Muscle layer of duodenum (tissue), 2 donors: Measurements from ENCODE around the gene MOB3B.

Experiments
- H3K27ac ChIP-seq: one replicate; pipeline ENCODE4 v1.7.0; 2013; ENCODE audit warnings: mild to moderate bottlenecking, low read length
- H3K27me3 ChIP-seq: one replicate; pipeline ENCODE4 v1.7.0; 2013; ENCODE audit warnings: low read depth, mild to moderate bottlenecking, control low read depth, low read length
- H3K36me3 ChIP-seq, 2 donors: one replicate each; pipeline ENCODE4 v1.7.0; 2013; ENCODE audit warnings: low read length in 2 of 2, control low read depth in 1 of 2, mild to moderate bottlenecking in 1 of 2; ENCODE audit not compliant: insufficient read depth in 2 of 2, control insufficient read depth in 1 of 2
- H3K4me1 ChIP-seq, 2 donors: one replicate each; pipeline ENCODE4 v1.7.0; 2013; ENCODE audit warnings: low read length in 2 of 2, mild to moderate bottlenecking in 2 of 2, control low read depth in 1 of 2, moderate library complexity in 1 of 2; ENCODE audit not compliant: insufficient read depth in 2 of 2, control insufficient read depth in 1 of 2
- H3K4me3 ChIP-seq, 2 donors: one replicate each; pipeline ENCODE4 v1.7.0; 2013; ENCODE audit warnings: low read length in 2 of 2, low read depth in 1 of 2, mild to moderate bottlenecking in 1 of 2
- H3K9me3 ChIP-seq, 2 donors: one replicate each; pipeline ENCODE4 v1.7.0; 2013; ENCODE audit warnings: low read length in 2 of 2, control low read depth in 1 of 2, mild to moderate bottlenecking in 1 of 2; ENCODE audit not compliant: control insufficient read depth in 1 of 2
- donor health status: healthy.

MOB3B gene

DNA sequence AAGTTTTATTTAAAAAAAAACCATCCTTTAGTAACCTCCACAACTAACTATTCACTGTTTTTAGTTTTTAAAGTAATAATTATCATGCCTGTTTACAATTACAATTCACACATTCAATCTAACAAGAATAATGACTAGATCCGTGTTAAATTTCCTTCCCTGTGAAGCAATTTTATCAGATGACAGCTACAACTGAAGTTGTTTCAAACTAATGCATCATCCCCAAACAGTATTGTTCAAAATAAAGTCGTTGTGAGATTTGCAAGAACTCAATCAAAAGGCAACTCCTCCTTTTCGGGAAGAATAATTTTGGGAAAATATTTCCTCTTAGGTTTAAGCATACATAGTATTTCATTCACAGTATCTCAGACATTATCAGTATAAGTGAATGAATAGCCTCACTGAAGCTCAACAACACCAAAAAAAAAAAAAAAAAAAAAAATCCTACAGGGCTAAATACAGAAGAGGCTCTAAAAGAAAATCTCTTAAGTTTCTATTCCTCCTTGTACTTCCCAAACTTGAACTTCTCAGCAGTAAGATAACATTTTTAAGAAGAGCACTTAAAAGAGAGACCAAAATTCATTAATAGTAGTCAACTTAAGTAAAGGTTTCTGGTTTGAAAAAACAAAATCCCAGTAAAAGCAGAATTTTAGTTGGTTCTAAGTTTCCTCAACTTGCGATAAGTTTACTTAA, 34.3 kb upstream of the MOB3B start:
- Histone ChIP-seq H3K4me1 (peaks cover 0 to 7% of the 10 kb centered on the region in 2 donors), H3K27me3 (no peaks in the 10 kb centered on the region), H3K4me3 (no peak overlapping the region), H3K36me3 (peaks cover 8 to 11% of the 10 kb centered on the region in 2 donors), H3K27ac (no peak overlapping the region), H3K9me3 (no peaks in the 10 kb centered on the region)

DNA sequence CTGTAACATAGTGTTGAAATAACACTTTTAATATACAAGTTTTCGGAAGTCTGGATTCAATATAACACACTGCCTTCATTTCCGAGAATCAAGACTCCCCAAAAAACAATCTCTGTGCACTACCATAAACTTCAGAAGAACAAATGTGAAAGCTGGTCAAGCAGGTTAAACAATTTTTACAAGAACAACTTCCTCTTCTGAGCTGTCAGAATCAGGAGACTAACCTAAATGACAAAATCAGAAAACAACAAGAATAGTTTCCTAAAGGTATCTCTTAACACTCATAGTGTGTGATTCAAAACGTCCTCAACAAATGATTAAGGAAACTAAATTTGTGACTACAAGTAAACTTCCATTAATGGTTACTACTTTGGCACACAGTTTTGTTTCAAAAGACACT, 32.1 kb upstream of the MOB3B start:
- no peak overlapping the region for H3K4me3 ChIP-seq
- no peak overlapping the region for H3K27ac ChIP-seq
- H3K27me3 ChIP-seq: no peaks in the 10 kb centered on the region
- peaks cover 0 to 7% of the 10 kb centered on the region in 2 donors for H3K4me1 ChIP-seq
- peaks cover 17 to 18% of the 10 kb centered on the region in 2 donors for H3K36me3 ChIP-seq
- no peaks in the 10 kb centered on the region for H3K9me3 ChIP-seq

DNA sequence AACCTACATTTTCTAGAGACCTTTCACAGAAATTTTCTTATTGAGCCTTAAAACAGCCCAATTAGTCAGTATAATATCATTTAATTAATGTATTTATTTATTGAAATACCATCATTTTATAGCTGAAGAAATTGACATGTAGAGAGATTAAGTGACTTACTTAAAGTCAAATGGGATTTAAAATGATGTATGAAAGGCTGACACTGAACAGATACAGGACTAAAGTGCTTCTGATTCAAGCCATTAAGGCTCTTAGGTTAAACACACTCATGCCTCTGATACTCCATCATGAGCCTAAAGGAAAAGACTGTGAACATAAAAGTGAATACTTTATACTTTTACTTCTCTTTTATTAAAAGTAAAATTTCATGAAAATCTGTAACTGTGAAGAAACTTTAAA, 30.8 kb upstream of the MOB3B start:
- Histone ChIP-seq H3K4me1 (peaks cover 0 to 6% of the 10 kb centered on the region in 2 donors), H3K27ac (no peak overlapping the region), H3K9me3 (no peaks in the 10 kb centered on the region), H3K27me3 (no peaks in the 10 kb centered on the region), H3K36me3 (peaks cover 23 to 24% of the 10 kb centered on the region in 2 donors), H3K4me3 (no peak overlapping the region)

DNA sequence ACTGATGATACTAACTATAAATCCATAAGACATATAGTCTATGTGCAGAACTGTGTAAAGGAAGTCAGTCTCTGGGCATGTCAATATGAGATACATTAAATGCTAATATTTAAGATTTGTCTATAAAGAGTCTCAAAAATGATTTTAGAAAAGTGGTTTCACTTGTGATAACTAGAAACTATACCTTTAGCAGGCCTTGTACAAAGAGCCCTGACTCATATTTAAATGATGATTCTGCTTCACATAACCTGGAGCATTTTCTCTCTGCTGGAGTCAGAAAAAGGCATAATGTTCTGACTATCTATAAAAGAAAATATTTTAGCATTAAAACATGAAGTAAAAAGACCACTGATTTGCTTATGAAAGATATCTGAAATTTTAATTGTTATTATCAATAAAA, 28.7 kb upstream of the MOB3B start:
- Histone ChIP-seq H3K27ac (no peak overlapping the region), H3K4me1 (no peaks in the 10 kb centered on the region), H3K9me3 (no peaks in the 10 kb centered on the region), H3K27me3 (no peaks in the 10 kb centered on the region), H3K4me3 (no peak overlapping the region), H3K36me3 (peaks cover 25 to 37% of the 10 kb centered on the region in 2 donors)

DNA sequence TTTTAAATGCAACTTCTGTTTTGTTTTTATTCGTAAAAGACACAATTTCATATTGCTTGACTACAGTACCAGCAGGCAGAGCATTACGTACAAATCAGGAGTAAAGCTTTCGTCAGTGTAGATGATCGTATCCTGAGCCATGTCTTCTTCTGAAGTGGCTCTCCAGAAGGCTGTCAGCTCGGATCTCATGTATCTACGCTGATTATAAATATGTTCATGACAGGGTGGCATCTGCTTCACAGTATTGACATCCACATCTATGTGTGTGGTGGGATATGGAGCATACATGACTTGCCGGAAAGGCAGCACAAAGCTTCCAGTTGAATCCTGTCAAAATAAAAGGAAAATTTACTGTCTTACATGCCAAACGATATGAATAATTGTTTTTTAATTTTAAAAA, 26.9 kb upstream of the MOB3B start:
- Histone ChIP-seq H3K4me3 (no peak overlapping the region), H3K9me3 (no peaks in the 10 kb centered on the region), H3K27me3 (no peaks in the 10 kb centered on the region), H3K36me3 (peaks cover 25 to 38% of the 10 kb centered on the region in 2 donors), H3K4me1 (no peaks in the 10 kb centered on the region), H3K27ac (no peak overlapping the region)

DNA sequence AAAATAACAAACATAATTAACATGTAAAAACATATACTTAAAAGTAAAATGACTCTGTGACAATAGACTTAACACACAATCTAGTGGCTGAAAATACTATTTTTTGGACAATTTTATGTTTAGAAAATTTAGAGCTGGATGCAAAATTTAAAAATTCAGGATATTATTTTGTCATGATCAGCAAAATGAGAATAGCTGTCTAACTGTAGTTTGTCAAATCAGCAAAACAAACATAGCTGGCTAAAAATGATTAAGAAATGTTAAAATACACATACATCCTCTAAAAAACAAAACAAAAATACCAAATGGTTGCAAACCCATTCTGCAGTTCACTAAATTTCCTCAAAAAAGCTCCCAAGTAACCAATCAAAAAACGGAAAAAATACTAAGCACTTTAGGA, 25.1 kb upstream of the MOB3B start:
- Histone ChIP-seq H3K4me3 (no peak overlapping the region), H3K9me3 (no peaks in the 10 kb centered on the region), H3K36me3 (peaks cover 18 to 38% of the 10 kb centered on the region in 2 donors), H3K27ac (no peak overlapping the region), H3K4me1 (no peaks in the 10 kb centered on the region), H3K27me3 (no peaks in the 10 kb centered on the region)

DNA sequence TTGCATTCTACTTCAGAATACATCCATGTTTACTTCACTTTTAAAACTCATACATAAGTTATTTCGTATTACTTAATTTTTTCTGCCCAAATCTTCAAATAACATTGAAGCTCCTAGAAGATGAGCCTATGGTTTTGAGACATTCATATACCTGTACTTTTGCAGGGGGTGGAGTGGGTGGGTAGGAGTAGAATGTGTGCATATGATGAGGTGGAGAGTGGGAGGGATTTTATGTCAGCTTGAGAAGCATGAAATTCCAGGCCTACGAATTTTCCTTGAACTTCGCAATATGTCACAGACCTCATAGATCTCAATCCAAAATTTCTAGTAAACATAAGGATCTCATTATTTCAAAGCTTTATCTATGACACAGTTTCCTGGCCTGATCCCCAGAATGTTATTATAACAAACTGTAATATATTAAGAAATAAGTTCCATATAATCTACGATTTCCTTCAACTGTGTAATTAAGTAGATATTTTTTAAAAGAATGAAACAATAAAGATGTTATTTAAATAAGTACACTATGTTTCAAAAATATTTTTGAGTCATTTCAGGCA, 19.7 kb upstream of the MOB3B start:
- no peaks in the 10 kb centered on the region for H3K4me1 ChIP-seq
- H3K36me3 ChIP-seq: peaks cover 7 to 11% of the 10 kb centered on the region in 2 donors
- no peaks in the 10 kb centered on the region for H3K27me3 ChIP-seq
- H3K9me3 ChIP-seq: no peaks in the 10 kb centered on the region
- no peak overlapping the region for H3K27ac ChIP-seq
- no peak overlapping the region for H3K4me3 ChIP-seq

DNA sequence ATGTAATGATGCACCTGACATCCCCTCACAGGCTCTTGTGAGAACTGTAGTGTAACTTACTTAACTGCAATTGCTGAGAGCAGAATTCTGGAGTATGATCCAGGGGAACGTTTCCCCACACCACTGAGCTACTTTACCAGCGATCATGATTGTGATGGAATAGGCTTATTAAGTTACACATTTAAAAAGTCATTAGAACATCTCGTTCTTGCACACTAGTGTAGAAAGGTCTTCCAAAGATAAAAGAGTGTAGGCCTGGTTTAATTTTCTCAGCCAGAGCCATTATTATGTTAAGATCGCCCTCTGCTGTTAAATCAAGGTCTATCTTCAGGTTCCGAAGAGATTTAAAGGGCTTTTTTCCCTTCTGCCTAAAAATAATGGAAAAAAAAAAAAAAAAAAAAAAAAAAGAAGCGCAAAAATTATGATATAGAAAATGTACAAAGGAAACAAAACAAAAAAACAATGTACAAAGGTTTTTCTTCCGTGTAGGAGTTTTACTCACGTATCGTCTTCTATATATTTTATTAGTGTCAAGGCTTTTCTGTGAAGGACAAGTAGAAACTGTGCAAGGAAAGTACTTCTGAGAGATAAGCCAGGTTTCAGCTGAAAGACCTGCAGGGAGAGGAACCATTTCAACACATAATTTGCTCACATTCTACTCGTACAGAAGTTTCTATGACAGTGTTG, 18.6 kb upstream of the MOB3B start:
- Histone ChIP-seq H3K27ac (no peak overlapping the region), H3K9me3 (no peaks in the 10 kb centered on the region), H3K4me3 (no peak overlapping the region), H3K4me1 (no peaks in the 10 kb centered on the region), H3K36me3 (peaks cover under 1 to 7% of the 10 kb centered on the region in 2 donors), H3K27me3 (no peaks in the 10 kb centered on the region)

DNA sequence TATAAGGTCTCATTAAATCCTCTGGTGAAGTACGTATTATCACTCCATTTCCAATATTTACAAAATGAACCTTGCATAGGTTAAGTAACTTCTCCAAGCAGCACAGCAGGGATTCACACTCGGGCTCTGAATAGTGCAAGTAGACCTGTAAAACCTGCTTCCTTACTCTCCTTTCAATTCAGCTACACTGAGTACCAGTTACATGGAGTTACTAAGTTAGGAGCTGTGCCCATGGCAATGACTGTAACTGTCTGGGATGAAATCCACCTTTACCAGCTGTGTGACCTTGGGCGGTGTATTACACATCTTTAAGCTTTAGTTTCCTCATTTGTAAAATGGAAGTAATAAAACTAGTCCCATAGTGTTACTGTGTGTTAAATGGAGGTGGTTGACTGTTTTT, 15.9 kb upstream of the MOB3B start:
- peaks cover 0 to 6% of the 10 kb centered on the region in 2 donors for H3K4me1 ChIP-seq
- no peak overlapping the region for H3K4me3 ChIP-seq
- no peak overlapping the region for H3K27ac ChIP-seq
- peaks cover 0 to 10% of the 10 kb centered on the region in 2 donors for H3K36me3 ChIP-seq
- H3K9me3 ChIP-seq: no peaks in the 10 kb centered on the region
- H3K27me3 ChIP-seq: no peaks in the 10 kb centered on the region

DNA sequence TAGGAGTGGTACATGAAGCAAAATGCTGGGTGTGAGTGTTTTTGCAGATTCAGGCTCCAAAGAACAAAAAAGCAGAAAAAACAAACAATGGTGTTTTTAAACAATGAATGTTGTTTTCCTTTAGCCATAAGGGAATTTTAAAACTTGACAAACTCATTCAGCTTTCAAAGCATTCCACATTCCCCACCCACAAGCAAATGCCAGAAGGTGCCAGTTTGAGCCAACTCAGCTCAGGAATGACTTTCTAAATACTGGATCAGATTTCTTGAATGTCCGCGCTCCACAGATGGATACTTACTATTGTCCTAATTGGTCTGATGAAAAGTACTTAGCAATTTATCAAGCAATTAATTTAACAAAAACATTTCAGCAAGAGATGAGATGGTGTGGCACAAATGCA, 12.9 kb upstream of the MOB3B start:
- H3K9me3 ChIP-seq: no peaks in the 10 kb centered on the region
- peaks cover 8 to 23% of the 10 kb centered on the region in 2 donors for H3K4me1 ChIP-seq
- H3K27ac ChIP-seq: no peak overlapping the region
- H3K27me3 ChIP-seq: no peaks in the 10 kb centered on the region
- peaks cover 0 to 3% of the 10 kb centered on the region in 2 donors for H3K36me3 ChIP-seq
- H3K4me3 ChIP-seq: no peak overlapping the region

DNA sequence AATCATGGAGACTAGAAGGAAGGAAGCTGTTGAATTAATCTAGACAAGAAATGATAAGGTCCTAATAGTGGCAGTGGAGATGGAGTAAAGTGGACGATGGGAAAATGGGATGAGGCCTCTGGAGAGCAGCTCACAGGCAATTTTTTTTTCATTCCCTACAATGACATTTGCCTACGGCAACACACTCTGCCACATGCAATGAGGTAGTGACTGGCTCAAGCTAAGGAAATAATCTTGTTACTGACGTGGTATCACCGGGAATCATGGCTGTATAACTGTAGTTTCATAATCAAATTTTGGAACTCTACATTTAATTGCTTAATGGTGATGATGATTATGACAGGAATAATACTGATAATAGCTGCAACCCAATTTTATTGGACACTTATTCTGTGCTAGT, 12.1 kb upstream of the MOB3B start:
- Histone ChIP-seq H3K4me1 (peaks cover 8 to 23% of the 10 kb centered on the region in 2 donors), H3K36me3 (peaks cover 0 to 3% of the 10 kb centered on the region in 2 donors), H3K9me3 (no peaks in the 10 kb centered on the region), H3K27me3 (no peaks in the 10 kb centered on the region), H3K4me3 (no peak overlapping the region), H3K27ac (no peak overlapping the region)
